ENCODE data around the gene KLK4. TPM values are rescaled to one million over a fixed set of nuclear protein-coding genes. Genes with fewer than 3 reads are reported as not detected.

KLK4 gene
- total and polyA plus RNA-seq, 2 of the 13 experiments (the other 11 are each of a cell fraction or from before 2014, with no cell fraction given), result not detected

GRCh38 chr19:50873056-50873455 lies 38.1 kb downstream of the KLK4 start, which contains the start of gene KLK2:
Gene KLK2, plus strand, starts transcription at chr19:50873439. Its CDS starts 35 bp downstream, at chr19:50873474.
- Histone ChIP-seq H3K9ac (ENCODE audit: insufficient read depth, low read depth, low read length) (no peak within 1 kb of the TSS), H2AFZ (ENCODE audit: low read length) (no peak within 1 kb of the TSS), H4K20me1 (ENCODE audit: insufficient read depth, low read length) (no peaks in the 10 kb centered on the region), H3K27ac (ENCODE audit: extremely low read length, insufficient read depth, low read length) (no peak within 1 kb of the TSS), H3K4me3 (replicated peaks in 1 of 3; ENCODE audit: insufficient read depth in 1 of 3, low read depth in 2 of 3, low read length in 3 of 3) (no peak within 1 kb of the TSS), H3K4me2 (ENCODE audit: low read depth, low read length) (no peak within 1 kb of the TSS), H3K79me2 (ENCODE audit: insufficient read depth, low read length) (no peaks in the 10 kb centered on the region), H3K9me3 (ENCODE audit: low read length) (no peaks in the 10 kb centered on the region), H3K4me1 (ENCODE audit: insufficient read depth, low read length) (no peaks in the 10 kb centered on the region), H3K27me3 (ENCODE audit: control insufficient read depth in 1 of 2, insufficient read depth in 2 of 2, low read length in 2 of 2) (peaks cover 7 to 35% of the 10 kb centered on the region in 2 experiments; a peak in 4 of 5 replicates), H3K36me3 (replicated peaks in 1 of 2; ENCODE audit: control insufficient read depth in 1 of 2, insufficient read depth in 2 of 2, low read length in 2 of 2) (no peaks in the 10 kb centered on the region)
- BruUV-seq (replicated peaks), result no TSS peak
- WGBS (ENCODE audit: low lambda C conversion rate), result 61% methylated on average over 2 of the region's 3 CpGs
- TF ChIP-seq MLLT10 (CRISPR knock-in tag; IDR thresholded peaks at IDR 0.05) (no peak), ZMYM3 (CRISPR knock-in tag; IDR thresholded peaks at IDR 0.05) (no peak), ZFP36L2 (CRISPR knock-in tag; IDR thresholded peaks at IDR 0.05) (no peak), SMAD1 (CRISPR knock-in tag; IDR thresholded peaks at IDR 0.05; ENCODE audit: borderline replicate concordance, low read depth) (no peak), CREB3 (CRISPR knock-in tag; IDR thresholded peaks at IDR 0.05) (no peak), ZNF501 (CRISPR knock-in tag; IDR thresholded peaks at IDR 0.05) (no peak), FOXO4 (CRISPR knock-in tag; conservative IDR thresholded peaks at IDR 0.05) (no peak), TBL1XR1 (IDR thresholded peaks at IDR 0.05; ENCODE audit: borderline replicate concordance, low read length, partially characterized antibody) (no peak), SSRP1 (CRISPR knock-in tag; IDR thresholded peaks at IDR 0.05) (no peak), KLF13 (CRISPR knock-in tag; IDR thresholded peaks at IDR 0.05) (no peak), ZNF264 (CRISPR knock-in tag; IDR thresholded peaks at IDR 0.05) (no peak), CEBPB (IDR thresholded peaks at IDR 0.05; ENCODE audit: borderline replicate concordance, low read depth, low read length) (no peak)
- TF ChIP-seq, protein P1, sequence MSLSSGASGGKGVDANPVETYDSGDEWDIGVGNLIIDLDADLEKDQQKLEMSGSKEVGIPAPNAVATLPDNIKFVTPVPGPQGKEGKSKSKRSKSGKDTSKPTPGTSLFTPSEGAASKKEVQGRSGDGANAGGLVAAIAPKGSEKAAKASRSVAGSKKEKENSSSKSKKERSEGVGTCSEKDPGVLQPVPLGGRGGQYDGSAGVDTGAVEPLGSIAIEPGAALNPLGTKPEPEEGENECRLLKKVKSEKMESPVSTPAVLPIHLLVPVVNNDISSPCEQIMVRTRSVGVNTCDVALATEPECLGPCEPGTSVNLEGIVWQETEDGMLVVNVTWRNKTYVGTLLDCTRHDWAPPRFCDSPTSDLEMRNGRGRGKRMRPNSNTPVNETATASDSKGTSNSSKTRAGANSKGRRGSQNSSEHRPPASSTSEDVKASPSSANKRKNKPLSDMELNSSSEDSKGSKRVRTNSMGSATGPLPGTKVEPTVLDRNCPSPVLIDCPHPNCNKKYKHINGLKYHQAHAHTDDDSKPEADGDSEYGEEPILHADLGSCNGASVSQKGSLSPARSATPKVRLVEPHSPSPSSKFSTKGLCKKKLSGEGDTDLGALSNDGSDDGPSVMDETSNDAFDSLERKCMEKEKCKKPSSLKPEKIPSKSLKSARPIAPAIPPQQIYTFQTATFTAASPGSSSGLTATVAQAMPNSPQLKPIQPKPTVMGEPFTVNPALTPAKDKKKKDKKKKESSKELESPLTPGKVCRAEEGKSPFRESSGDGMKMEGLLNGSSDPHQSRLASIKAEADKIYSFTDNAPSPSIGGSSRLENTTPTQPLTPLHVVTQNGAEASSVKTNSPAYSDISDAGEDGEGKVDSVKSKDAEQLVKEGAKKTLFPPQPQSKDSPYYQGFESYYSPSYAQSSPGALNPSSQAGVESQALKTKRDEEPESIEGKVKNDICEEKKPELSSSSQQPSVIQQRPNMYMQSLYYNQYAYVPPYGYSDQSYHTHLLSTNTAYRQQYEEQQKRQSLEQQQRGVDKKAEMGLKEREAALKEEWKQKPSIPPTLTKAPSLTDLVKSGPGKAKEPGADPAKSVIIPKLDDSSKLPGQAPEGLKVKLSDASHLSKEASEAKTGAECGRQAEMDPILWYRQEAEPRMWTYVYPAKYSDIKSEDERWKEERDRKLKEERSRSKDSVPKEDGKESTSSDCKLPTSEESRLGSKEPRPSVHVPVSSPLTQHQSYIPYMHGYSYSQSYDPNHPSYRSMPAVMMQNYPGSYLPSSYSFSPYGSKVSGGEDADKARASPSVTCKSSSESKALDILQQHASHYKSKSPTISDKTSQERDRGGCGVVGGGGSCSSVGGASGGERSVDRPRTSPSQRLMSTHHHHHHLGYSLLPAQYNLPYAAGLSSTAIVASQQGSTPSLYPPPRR (CRISPR knock-in tag; IDR thresholded peaks at IDR 0.05; ENCODE audit: borderline replicate concordance), result no peak
- TF ChIP-seq, protein P2, sequence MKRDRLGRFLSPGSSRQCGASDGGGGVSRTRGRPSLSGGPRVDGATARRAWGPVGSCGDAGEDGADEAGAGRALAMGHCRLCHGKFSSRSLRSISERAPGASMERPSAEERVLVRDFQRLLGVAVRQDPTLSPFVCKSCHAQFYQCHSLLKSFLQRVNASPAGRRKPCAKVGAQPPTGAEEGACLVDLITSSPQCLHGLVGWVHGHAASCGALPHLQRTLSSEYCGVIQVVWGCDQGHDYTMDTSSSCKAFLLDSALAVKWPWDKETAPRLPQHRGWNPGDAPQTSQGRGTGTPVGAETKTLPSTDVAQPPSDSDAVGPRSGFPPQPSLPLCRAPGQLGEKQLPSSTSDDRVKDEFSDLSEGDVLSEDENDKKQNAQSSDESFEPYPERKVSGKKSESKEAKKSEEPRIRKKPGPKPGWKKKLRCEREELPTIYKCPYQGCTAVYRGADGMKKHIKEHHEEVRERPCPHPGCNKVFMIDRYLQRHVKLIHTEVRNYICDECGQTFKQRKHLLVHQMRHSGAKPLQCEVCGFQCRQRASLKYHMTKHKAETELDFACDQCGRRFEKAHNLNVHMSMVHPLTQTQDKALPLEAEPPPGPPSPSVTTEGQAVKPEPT (CRISPR knock-in tag; IDR thresholded peaks at IDR 0.05; ENCODE audit: low read depth), result no peak
- TF ChIP-seq, protein P3, sequence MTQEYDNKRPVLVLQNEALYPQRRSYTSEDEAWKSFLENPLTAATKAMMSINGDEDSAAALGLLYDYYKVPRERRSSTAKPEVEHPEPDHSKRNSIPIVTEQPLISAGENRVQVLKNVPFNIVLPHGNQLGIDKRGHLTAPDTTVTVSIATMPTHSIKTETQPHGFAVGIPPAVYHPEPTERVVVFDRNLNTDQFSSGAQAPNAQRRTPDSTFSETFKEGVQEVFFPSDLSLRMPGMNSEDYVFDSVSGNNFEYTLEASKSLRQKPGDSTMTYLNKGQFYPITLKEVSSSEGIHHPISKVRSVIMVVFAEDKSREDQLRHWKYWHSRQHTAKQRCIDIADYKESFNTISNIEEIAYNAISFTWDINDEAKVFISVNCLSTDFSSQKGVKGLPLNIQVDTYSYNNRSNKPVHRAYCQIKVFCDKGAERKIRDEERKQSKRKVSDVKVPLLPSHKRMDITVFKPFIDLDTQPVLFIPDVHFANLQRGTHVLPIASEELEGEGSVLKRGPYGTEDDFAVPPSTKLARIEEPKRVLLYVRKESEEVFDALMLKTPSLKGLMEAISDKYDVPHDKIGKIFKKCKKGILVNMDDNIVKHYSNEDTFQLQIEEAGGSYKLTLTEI (CRISPR knock-in tag; conservative IDR thresholded peaks at IDR 0.05), result no peak
- intact Hi-C loops (cut with micrococcal nuclease; ENCODE audit: unreplicated experiment) (no loop called here), in situ Hi-C loops (cut with HindIII; ENCODE audit: extremely low pct_ligation_motif_present, low pct_unique_long_range_greater_than_20kb) (no loop called here)
- FAIRE-seq (no peak), ATAC-seq (no peak), DNase-seq (ENCODE audit: low spot score) (no peak)
- POLR2A ChIA-PET, result no interaction called here
- CTCF ChIA-PET (ENCODE audit: low intra/inter-chr PET ratio, low total read pairs), result no interaction called here
